Fibroblast of lung (primary cell): ENCODE results near the gene GNB1L. TPM values are rescaled to one million over a fixed set of nuclear protein-coding genes. Genes with fewer than 3 reads are reported as not detected.

Experiments used
- DNase-seq, 2 donors: peaks; one replicate each; pipeline versions ENCODE4 v3.0.0 to v3.0.0-alpha.2; 2010; ENCODE audit warnings: low read depth in 2 of 2
- H2AFZ ChIP-seq: 2 replicates; pipeline ENCODE4 v1.5.1; 2012; ENCODE audit warnings: low read length, control low read depth, inconsistent platforms
- H3K27ac ChIP-seq: 2 replicates; pipeline ENCODE4 v1.5.1; 2011; ENCODE audit warnings: low read length, control low read depth; ENCODE audit not compliant: insufficient read depth
- H3K27me3 ChIP-seq: 2 replicates; pipeline ENCODE4 v1.5.1; 2011; ENCODE audit warnings: mild to moderate bottlenecking, low read length; ENCODE audit not compliant: control insufficient read depth, insufficient read depth
- H3K36me3 ChIP-seq: 2 replicates; pipeline ENCODE4 v1.5.1; 2011; ENCODE audit warnings: low read length; ENCODE audit not compliant: control insufficient read depth, insufficient read depth
- H3K4me1 ChIP-seq: 2 replicates; pipeline ENCODE4 v1.5.1; 2011; ENCODE audit warnings: low read length; ENCODE audit not compliant: control insufficient read depth, insufficient read depth; ENCODE audit errors: extremely low read depth
- H3K4me2 ChIP-seq: 2 replicates; pipeline ENCODE4 v1.5.1; 2011; ENCODE audit warnings: low read length, control low read depth; ENCODE audit not compliant: insufficient read depth; ENCODE audit errors: extremely low read depth
- H3K4me3 ChIP-seq, 4 experiments: fragments of 200-600 bp in 1 of 4; sonication (generic) in 1 of 4; replicated peaks in 1 of 4; 2 replicates each; pipeline ENCODE4 v1.5.1; 2011 to 2016; ENCODE audit warnings: low read length in 4 of 4, low read depth in 3 of 4, mild to moderate bottlenecking in 3 of 4, control low read depth in 2 of 4, inconsistent platforms in 1 of 4, mixed read lengths in 1 of 4; ENCODE audit not compliant: insufficient read depth in 1 of 4; ENCODE audit errors: control extremely low read depth in 1 of 4
- H3K79me2 ChIP-seq: 2 replicates; pipeline ENCODE4 v1.5.1; 2012; ENCODE audit warnings: mild to moderate bottlenecking, low read length, inconsistent platforms; ENCODE audit not compliant: control insufficient read depth, insufficient read depth
- H3K9ac ChIP-seq: 2 replicates; pipeline ENCODE4 v1.5.1; 2011; ENCODE audit warnings: mild to moderate bottlenecking, low read length, control low read depth; ENCODE audit not compliant: insufficient read depth
- H3K9me3 ChIP-seq: 2 replicates; pipeline ENCODE4 v1.5.1; 2012; ENCODE audit warnings: low read depth, low read length; ENCODE audit not compliant: control insufficient read depth, insufficient read depth
- H4K20me1 ChIP-seq: 2 replicates; pipeline ENCODE4 v1.5.1; 2011; ENCODE audit warnings: low read length; ENCODE audit not compliant: control insufficient read depth, insufficient read depth; ENCODE audit errors: extremely low read depth
- CTCF ChIP-seq, 2 donors: IDR thresholded peaks in 1 of 2; conservative IDR thresholded peaks in 1 of 2; 1 replicate in 1 of 2; 2 replicates in 1 of 2; pipeline ENCODE4 v1.5.1; 2011 to 2012; ENCODE audit warnings: low read length in 2 of 2, control low read depth in 1 of 2, inconsistent platforms in 1 of 2, low read depth in 1 of 2, mild to moderate bottlenecking in 1 of 2
- EZH2 ChIP-seq: IDR thresholded peaks from 2 replicates; pipeline ENCODE4 v1.5.1; 2012; ENCODE audit warnings: low read length, control low read depth, mild to moderate bottlenecking; ENCODE audit errors: missing control alignments
- polyA plus RNA-seq, 2 donors: library from polyadenylated mRNA; depleted of rRNA in 1 of 2; stranded (reverse) in 1 of 2; unstranded in 1 of 2; fragments of >200 nt; gene quantifications; 2 replicates each; pipeline ENCODE4 v1.2.1, GENCODE V29; 2011 to 2012; ENCODE audit warnings: missing spikeins in 1 of 2
- total RNA-seq: library from RNA; depleted of rRNA; stranded (reverse); fragments of >200 nt; gene quantifications from 2 replicates; pipeline ENCODE4 v1.2.1, GENCODE V29; 2014

Gene GNB1L
- total and polyA plus RNA-seq, 2 donors (not counting 1 experiment from before 2014, with no cell fraction given) = 1.4 to 7.8 TPM

DNA sequence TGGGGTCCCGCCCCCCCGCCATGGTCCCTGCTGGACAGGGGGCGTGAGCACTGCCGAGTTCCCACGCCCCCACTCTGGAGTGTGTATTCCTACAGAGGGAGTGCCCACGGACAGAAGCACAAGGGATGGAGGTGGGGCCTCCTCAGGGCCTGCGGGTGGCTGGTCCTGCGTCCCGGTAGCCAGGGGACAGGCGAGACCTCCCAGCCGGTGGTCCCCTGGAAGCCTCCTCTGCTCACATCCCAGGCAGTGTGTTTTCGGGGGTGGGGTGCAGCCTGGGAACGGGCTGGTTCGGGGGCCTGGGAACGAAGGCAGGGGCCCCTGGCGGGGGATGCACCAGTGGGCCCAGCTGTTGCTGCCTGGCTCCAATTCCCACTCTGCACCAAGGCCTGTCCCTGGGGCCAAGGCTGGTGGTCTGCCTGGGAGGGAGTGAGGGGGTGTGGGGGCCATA is 115.2 kb downstream of the GNB1L start:
- Histone ChIP-seq H3K27ac (no peak overlapping the region), H3K9me3 (no peaks in the 10 kb centered on the region), H3K36me3 (no peaks in the 10 kb centered on the region), H3K4me1 (no peaks in the 10 kb centered on the region), H2AFZ (no peak overlapping the region), H3K4me2 (no peak overlapping the region), H3K79me2 (no peaks in the 10 kb centered on the region), H3K27me3 (no peaks in the 10 kb centered on the region), H3K4me3 (no peak overlapping the region), H4K20me1 (no peaks in the 10 kb centered on the region), H3K9ac (no peak overlapping the region)
- TF ChIP-seq EZH2 = no peak
- TF ChIP-seq CTCF (conservative IDR thresholded peaks at IDR 0.05 in 1 of 2, IDR thresholded peaks at IDR 0.05 in 1 of 2; ENCODE audit: low read depth in 1 of 2, low read length in 2 of 2) = no peak
- no peak for DNase-seq

DNA sequence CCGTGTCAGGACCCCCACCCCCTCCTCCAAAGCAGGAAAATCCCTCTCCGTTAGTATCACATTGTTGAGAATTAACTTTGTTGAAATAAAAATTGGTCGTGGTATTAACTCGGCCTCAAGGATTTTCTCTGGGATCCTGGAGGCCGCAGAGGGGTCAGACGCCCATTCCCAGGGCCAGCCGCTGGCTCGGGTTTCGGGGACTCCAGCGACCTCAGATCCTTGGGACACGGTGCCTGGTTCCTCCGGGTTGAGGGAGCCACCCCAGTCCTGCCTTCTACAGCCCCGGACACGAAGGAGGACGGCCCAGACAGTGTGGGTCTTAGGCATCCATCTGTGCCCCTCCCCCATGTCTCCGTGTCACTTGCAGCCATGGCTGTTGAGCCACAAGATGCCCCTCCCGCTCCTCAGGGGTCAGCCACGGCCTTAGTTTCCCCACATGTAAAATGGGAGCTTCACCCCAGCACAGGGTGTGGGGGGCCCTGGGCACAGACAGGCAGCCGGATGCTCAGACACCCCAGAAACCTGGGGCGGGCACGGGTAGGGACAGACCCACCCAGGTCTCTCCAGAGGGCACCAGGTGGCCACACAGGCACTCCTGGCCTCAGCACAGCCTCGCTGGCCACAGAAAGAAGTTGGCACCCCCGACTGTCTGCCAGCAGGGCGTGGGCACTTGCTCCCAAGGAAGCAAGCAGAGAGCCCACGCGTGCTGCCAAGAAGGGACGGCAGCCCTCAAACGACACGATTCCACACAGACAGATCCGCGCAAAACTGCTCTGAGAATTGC is 115.8 kb downstream of the GNB1L start:
- no peak overlapping the region for H2AFZ ChIP-seq
- H3K27me3 ChIP-seq = no peaks in the 10 kb centered on the region
- no peak overlapping the region for H3K4me3 ChIP-seq
- no peaks in the 10 kb centered on the region for H3K79me2 ChIP-seq
- no peak for DNase-seq
- H3K36me3 ChIP-seq = no peaks in the 10 kb centered on the region
- H3K4me2 ChIP-seq = no peak overlapping the region
- no peaks in the 10 kb centered on the region for H3K9me3 ChIP-seq
- no peaks in the 10 kb centered on the region for H4K20me1 ChIP-seq
- TF ChIP-seq EZH2 (no peak), CTCF (conservative IDR thresholded peaks at IDR 0.05 in 1 of 2, IDR thresholded peaks at IDR 0.05 in 1 of 2; ENCODE audit: low read depth in 1 of 2, low read length in 2 of 2) (no peak)
- H3K9ac ChIP-seq = no peak overlapping the region
- H3K27ac ChIP-seq = no peak overlapping the region
- no peaks in the 10 kb centered on the region for H3K4me1 ChIP-seq

- no peaks in the 10 kb centered on the region for H4K20me1 ChIP-seq
- H3K4me2 ChIP-seq = no peak overlapping the region
- H3K4me1 ChIP-seq = no peaks in the 10 kb centered on the region
- no peak overlapping the region for H3K4me3 ChIP-seq
- H3K27ac ChIP-seq = no peak overlapping the region
- no peak overlapping the region for H3K9ac ChIP-seq
- no peaks in the 10 kb centered on the region for H3K9me3 ChIP-seq
- no peak for DNase-seq
- TF ChIP-seq CTCF (conservative IDR thresholded peaks at IDR 0.05 in 1 of 2, IDR thresholded peaks at IDR 0.05 in 1 of 2; ENCODE audit: low read depth in 1 of 2, low read length in 2 of 2) = no peak
- TF ChIP-seq EZH2 = no peak
- no peaks in the 10 kb centered on the region for H3K27me3 ChIP-seq
- H3K36me3 ChIP-seq = no peaks in the 10 kb centered on the region
- no peak overlapping the region for H2AFZ ChIP-seq
- H3K79me2 ChIP-seq = no peaks in the 10 kb centered on the region
These were observed 116.6 kb downstream of the GNB1L start for GRCh38 chr22:19737846-19738663.
